Keratinocyte (primary cell): ENCODE results near the gene CCDC172. TPM values are rescaled to one million over a fixed set of nuclear protein-coding genes. Genes with fewer than 3 reads are reported as not detected.

ENCODE experiments used
- DNase-seq: peaks from one replicate; pipeline ENCODE4 v3.0.0-alpha.2; 2011; ENCODE audit warnings: low read depth, missing footprints, low spot score
- FAIRE-seq: peaks from 2 replicates; lab custom pipeline; 2011; peaks lifted over from hg19 to GRCh38; lab: Jason Lieb, UNC
- H2AFZ ChIP-seq: 2 replicates; pipeline ENCODE4 v1.6.0; 2012; ENCODE audit warnings: low read length, control low read depth, inconsistent platforms; ENCODE audit not compliant: control insufficient read depth
- H3K27ac ChIP-seq: 2 replicates; pipeline ENCODE4 v1.5.1; 2011; ENCODE audit warnings: low read length; ENCODE audit not compliant: control insufficient read depth, insufficient read depth
- H3K27me3 ChIP-seq: 3 replicates; pipeline ENCODE4 v1.6.0; 2011; ENCODE audit warnings: low read length; ENCODE audit not compliant: control insufficient read depth, insufficient read depth; ENCODE audit errors: extremely low read depth
- H3K36me3 ChIP-seq, 2 experiments: 2 replicates in 1 of 2; 3 replicates in 1 of 2; pipeline ENCODE4 v1.5.1; 2011; ENCODE audit warnings: low read length in 2 of 2, mild to moderate bottlenecking in 1 of 2; ENCODE audit not compliant: control insufficient read depth in 2 of 2, insufficient read depth in 2 of 2; ENCODE audit errors: extremely low read depth in 1 of 2
- H3K4me1 ChIP-seq: 3 replicates; pipeline ENCODE4 v1.5.1; 2011; ENCODE audit warnings: low read length; ENCODE audit not compliant: control insufficient read depth, insufficient read depth; ENCODE audit errors: extremely low read depth
- H3K4me2 ChIP-seq: 3 replicates; pipeline ENCODE4 v1.6.0; 2011; ENCODE audit warnings: low read depth, low read length; ENCODE audit not compliant: control insufficient read depth, insufficient read depth; ENCODE audit errors: extremely low read depth
- H3K4me3 ChIP-seq, 3 experiments: fragments of 200-600 bp in 1 of 3; sonication (generic) in 1 of 3; 2 replicates in 2 of 3; 3 replicates in 1 of 3; pipeline ENCODE4 v1.5.1; 2011 to 2016; ENCODE audit warnings: low read length in 3 of 3, mild to moderate bottlenecking in 3 of 3, control low read depth in 2 of 3, inconsistent platforms in 1 of 3, low read depth in 1 of 3, mixed read lengths in 1 of 3, mixed run types in 1 of 3, moderate library complexity in 1 of 3; ENCODE audit not compliant: control insufficient read depth in 2 of 3, insufficient read depth in 2 of 3; ENCODE audit errors: extremely low read depth in 1 of 3
- H3K79me2 ChIP-seq: 2 replicates; pipeline ENCODE4 v1.6.0; 2012; ENCODE audit warnings: low read length; ENCODE audit not compliant: control insufficient read depth, insufficient read depth
- H3K9ac ChIP-seq: 3 replicates; pipeline ENCODE4 v1.6.0; 2011; ENCODE audit warnings: low read length; ENCODE audit not compliant: control insufficient read depth, insufficient read depth; ENCODE audit errors: extremely low read depth
- H3K9me1 ChIP-seq: 3 replicates; pipeline ENCODE4 v1.6.0; 2011; ENCODE audit warnings: low read length; ENCODE audit not compliant: control insufficient read depth, insufficient read depth; ENCODE audit errors: extremely low read depth
- H3K9me3 ChIP-seq: 2 replicates; pipeline ENCODE4 v1.5.1; 2012; ENCODE audit warnings: low read depth, low read length; ENCODE audit not compliant: control insufficient read depth
- H4K20me1 ChIP-seq: 3 replicates; pipeline ENCODE4 v1.6.0; 2011; ENCODE audit warnings: low read length; ENCODE audit not compliant: control insufficient read depth, insufficient read depth; ENCODE audit errors: extremely low read depth
- CTCF ChIP-seq, 3 experiments: IDR thresholded peaks in 1 of 3; conservative IDR thresholded peaks in 1 of 3; optimal IDR thresholded peaks in 1 of 3; 2 replicates in 2 of 3; 3 replicates in 1 of 3; pipeline versions ENCODE3 to v1.5.1; 2011; ENCODE audit warnings: low read length in 3 of 3, mild to moderate bottlenecking in 3 of 3, moderate library complexity in 2 of 3, control low read depth in 1 of 3, inconsistent platforms in 1 of 3; ENCODE audit not compliant: insufficient read depth in 2 of 3; ENCODE audit errors: extremely low read depth in 1 of 3
- EZH2 ChIP-seq: IDR thresholded peaks from one replicate; pipeline ENCODE4 v1.6.1; 2012; ENCODE audit warnings: inconsistent platforms, mild to moderate bottlenecking, low read length, moderate library complexity
- dilution Hi-C: fragments of 300-500 bp; cut with MboI; formaldehyde crosslinking; loops from one replicate; pipeline ENCODE4 v1.7.0; 2020; ENCODE audit warnings: low sequenced_read_pairs; ENCODE audit not compliant: extremely low pct_ligation_motif_present
- polyA plus RNA-seq, 5 experiments: library from polyadenylated mRNA; depleted of rRNA in 3 of 5; stranded (reverse) in 3 of 5; stranded (forward) in 1 of 5; unstranded in 1 of 5; fragments of >200 nt; gene quantifications; 1 replicate in 1 of 5; 2 replicates in 3 of 5; 3 replicates in 1 of 5; pipeline versions ENCODE4 v1.2.1 to v1.2.3, GENCODE V29; 2011 to 2012; ENCODE audit warnings: missing spikeins in 2 of 5, low read depth in 1 of 5, low replicate concordance in 1 of 5

The CCDC172 gene
- polyA plus RNA-seq, 1 donor (not counting 4 experiments of a cell fraction or from before 2014, with no cell fraction given) = not detected

GRCh38 chr10:116336866-116337265 lies 12.6 kb downstream of the CCDC172 start:
- Histone ChIP-seq H3K4me3 (no peak overlapping the region), H3K36me3 (no peaks in the 10 kb centered on the region), H3K27me3 (no peaks in the 10 kb centered on the region), H3K4me2 (no peak overlapping the region), H3K4me1 (no peaks in the 10 kb centered on the region), H3K9me1 (no peaks in the 10 kb centered on the region), H3K27ac (no peak overlapping the region), H3K79me2 (no peaks in the 10 kb centered on the region), H3K9me3 (no peaks in the 10 kb centered on the region), H3K9ac (no peak overlapping the region), H2AFZ (no peak overlapping the region), H4K20me1 (no peaks in the 10 kb centered on the region)
- TF ChIP-seq CTCF (optimal IDR thresholded peaks at IDR 0.05 in 1 of 3, IDR thresholded peaks at IDR 0.05 in 1 of 3, conservative IDR thresholded peaks at IDR 0.05 in 1 of 3; ENCODE audit: extremely low read depth in 1 of 3, insufficient read depth in 2 of 3, low read length in 3 of 3) = no peak
- TF ChIP-seq EZH2 = no peak
- dilution Hi-C loops = no loop called here
- DNase-seq (no peak), FAIRE-seq (no peak)

- dilution Hi-C loops = no loop called here
- Histone ChIP-seq H3K9me1 (no peaks in the 10 kb centered on the region), H2AFZ (no peak overlapping the region), H3K4me2 (no peak overlapping the region), H4K20me1 (no peaks in the 10 kb centered on the region), H3K79me2 (no peaks in the 10 kb centered on the region), H3K9ac (no peak overlapping the region), H3K36me3 (no peaks in the 10 kb centered on the region), H3K4me3 (no peak overlapping the region), H3K4me1 (peaks cover 8% of the 10 kb centered on the region), H3K27me3 (peaks cover 3% of the 10 kb centered on the region), H3K27ac (no peak overlapping the region), H3K9me3 (no peaks in the 10 kb centered on the region)
- TF ChIP-seq CTCF (optimal IDR thresholded peaks at IDR 0.05 in 1 of 3, IDR thresholded peaks at IDR 0.05 in 1 of 3, conservative IDR thresholded peaks at IDR 0.05 in 1 of 3; ENCODE audit: extremely low read depth in 1 of 3, insufficient read depth in 2 of 3, low read length in 3 of 3) = no peak
- no peak for DNase-seq
- no peak for FAIRE-seq
Measured at GRCh38 chr10:116352125-116352524, 27.9 kb downstream of the CCDC172 start.
